ENCODE results near the gene EIF4G3. TPM values are rescaled to one million over a fixed set of nuclear protein-coding genes. Genes with fewer than 3 reads are reported as not detected.
"Not testable (repeated sequence)": the region's sequence is repeated elsewhere in the genome, so short reads cannot be mapped to it uniquely, and the experiment has no call there.

Gene EIF4G3
- total and polyA plus RNA-seq, 7 donors: 11.3 to 58.1 (median 39.5) TPM

GRCh38 chr1:21205416-21205815 lies 28.7 kb upstream of the EIF4G3 start:
- DNase-seq (no peak), ATAC-seq (no peak)
- H3K4me1 ChIP-seq: no peaks in the 10 kb centered on the region
- H3K36me3 ChIP-seq (ENCODE audit: insufficient read depth in 1 of 2, low read depth in 1 of 2): no peaks in the 10 kb centered on the region
- no peaks in the 10 kb centered on the region for H3K9me3 ChIP-seq
- intact Hi-C loops (cut with DNase I): no loop called here
- H3K27ac ChIP-seq: no peak overlapping the region
- 92 to 95% (median 93%) methylated on average over 5 of the region's 5 CpGs for WGBS, 3 donors
- H3K4me3 ChIP-seq: no peak overlapping the region
- no peaks in the 10 kb centered on the region for H3K27me3 ChIP-seq (ENCODE audit: insufficient read depth in 3 of 3, low read length in 2 of 3)
- no peak for TF ChIP-seq CTCF (IDR thresholded peaks at IDR 0.05)

GRCh38 chr1:21201650-21202049 lies 25.0 kb upstream of the EIF4G3 start:
- intact Hi-C loops (cut with DNase I): no loop called here
- no peak overlapping the region for H3K4me3 ChIP-seq
- no peaks in the 10 kb centered on the region for H3K9me3 ChIP-seq
- ATAC-seq (no peak), DNase-seq (no peak)
- WGBS, 3 donors: 92 to 95% (median 94%) methylated on average over 4 of the region's 4 CpGs
- H3K27ac ChIP-seq: no peak overlapping the region
- no peaks in the 10 kb centered on the region for H3K4me1 ChIP-seq
- TF ChIP-seq CTCF (IDR thresholded peaks at IDR 0.05): no peak
- H3K27me3 ChIP-seq (ENCODE audit: insufficient read depth in 3 of 3, low read length in 2 of 3): no peaks in the 10 kb centered on the region
- no peaks in the 10 kb centered on the region for H3K36me3 ChIP-seq (ENCODE audit: insufficient read depth in 1 of 2, low read depth in 1 of 2)

GRCh38 chr1:21201238-21201637 lies 24.5 kb upstream of the EIF4G3 start:
- H3K27me3 ChIP-seq (ENCODE audit: insufficient read depth in 3 of 3, low read length in 2 of 3); H3K27ac ChIP-seq; intact Hi-C loops (cut with DNase I); H3K36me3 ChIP-seq (ENCODE audit: insufficient read depth in 1 of 2, low read depth in 1 of 2); H3K4me1 ChIP-seq; DNase-seq; H3K9me3 ChIP-seq; H3K4me3 ChIP-seq; ATAC-seq: not testable (repeated sequence)
- 95 to 97% (median 95%) methylated on average over 5 of the region's 5 CpGs for WGBS, 3 donors

- ATAC-seq: no peak
- DNase-seq: no peak
- TF ChIP-seq CTCF (IDR thresholded peaks at IDR 0.05): no peak
- no peaks in the 10 kb centered on the region for H3K4me1 ChIP-seq
- no peaks in the 10 kb centered on the region for H3K36me3 ChIP-seq (ENCODE audit: insufficient read depth in 1 of 2, low read depth in 1 of 2)
- no peak overlapping the region for H3K27ac ChIP-seq
- intact Hi-C loops (cut with DNase I): no loop called here
- WGBS, 3 donors: 77 to 81% (median 77%) methylated on average over 6 of the region's 6 CpGs
- H3K27me3 ChIP-seq (ENCODE audit: insufficient read depth in 3 of 3, low read length in 2 of 3): no peaks in the 10 kb centered on the region
- H3K9me3 ChIP-seq: no peaks in the 10 kb centered on the region
- H3K4me3 ChIP-seq: no peak overlapping the region
Observed at GRCh38 chr1:21200767-21201166, 24.1 kb upstream of the EIF4G3 start.

- H3K36me3 ChIP-seq (ENCODE audit: insufficient read depth in 1 of 2, low read depth in 1 of 2): no peaks in the 10 kb centered on the region
- DNase-seq (no peak), ATAC-seq (no peak)
- peaks cover 5% of the 10 kb centered on the region for H3K4me1 ChIP-seq
- intact Hi-C loops (cut with DNase I): no loop called here
- H3K9me3 ChIP-seq: no peaks in the 10 kb centered on the region
- H3K27me3 ChIP-seq (ENCODE audit: insufficient read depth in 3 of 3, low read length in 2 of 3): no peaks in the 10 kb centered on the region
- TF ChIP-seq CTCF (IDR thresholded peaks at IDR 0.05): no peak
- no peak overlapping the region for H3K27ac ChIP-seq
- no peak overlapping the region for H3K4me3 ChIP-seq
- WGBS, 3 donors: 53 to 58% (median 55%) methylated on average over 4 of the region's 4 CpGs
Observed at GRCh38 chr1:21198929-21199328, 22.2 kb upstream of the EIF4G3 start.
